ENCODE measurements around the gene CHST11. TPM values are rescaled to one million over a fixed set of nuclear protein-coding genes. Genes with fewer than 3 reads are reported as not detected.

CHST11 gene
- total and polyA plus RNA-seq, 10 of the 15 experiments (the other 5 are each of a cell fraction or from before 2014, with no cell fraction given), result 1.9 to 38.1 (median 17.2) TPM

DNA sequence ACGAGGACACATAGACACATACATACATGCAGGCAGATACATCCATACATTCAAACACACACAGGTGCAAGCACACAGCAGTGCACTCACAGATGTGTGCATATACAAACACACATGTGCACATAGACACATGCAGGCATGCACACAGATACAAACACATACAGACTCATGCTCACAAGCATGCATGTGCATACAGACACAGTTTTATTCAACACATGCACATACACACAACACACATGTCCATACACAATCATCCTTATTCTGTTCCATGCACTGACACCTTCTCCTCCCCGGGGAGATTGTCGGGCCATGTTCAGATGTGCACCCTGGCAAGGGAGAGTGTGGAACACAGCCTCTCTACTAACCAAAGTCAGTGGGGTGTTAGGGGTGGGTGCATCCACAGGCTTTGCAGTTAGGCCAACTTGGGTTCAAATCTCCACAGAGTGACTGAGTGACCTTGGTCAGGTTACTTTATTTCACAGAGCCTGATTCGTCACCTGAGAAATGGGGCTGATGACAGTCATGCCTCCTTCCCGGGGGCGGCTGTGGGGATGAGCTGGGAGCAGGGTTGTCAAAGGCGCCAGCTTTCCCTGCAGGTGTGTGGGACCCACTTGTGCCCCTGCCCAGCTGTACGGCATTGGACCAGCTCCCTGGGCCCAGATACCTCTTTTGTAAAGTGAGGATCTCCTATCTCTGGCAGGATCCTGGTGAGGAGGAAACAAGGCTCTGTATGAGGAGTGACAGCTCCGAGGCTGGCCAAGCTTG, 251.2 kb downstream of the CHST11 start:
- H3K27ac ChIP-seq (ENCODE audit: control insufficient read depth, insufficient read depth), result no peak overlapping the region
- no peak for FAIRE-seq
- intact Hi-C loops (cut with micrococcal nuclease; ENCODE audit: unreplicated experiment), result no loop called here
- H4K20me1 ChIP-seq (ENCODE audit: control insufficient read depth, insufficient read depth), result no peaks in the 10 kb centered on the region
- 86% methylated on average over 9 of the region's 9 CpGs for WGBS (ENCODE audit: insufficient coverage, insufficient replicate concordance, low lambda C conversion rate, missing lambda C conversion rate)
- in situ Hi-C loops (cut with MboI), result no loop called here
- no peak overlapping the region for H3K4me3 ChIP-seq
- ChIA-PET RAD21 (ENCODE audit: unreplicated experiment) (no interaction called here), POLR2A (no interaction called here), SMC1A (ENCODE audit: uncharacterized antibody, unreplicated experiment) (no interaction called here), CTCF (interaction anchor here (1.0 kb wide), 1 partner anchor 251 kb away, joined by 3 read pairs; the partner anchor contains the start of gene CHST11)
- H3K36me3 ChIP-seq (ENCODE audit: control insufficient read depth in 2 of 2, insufficient read depth in 2 of 2, low read length in 1 of 2), result peaks cover 5 to 7% of the 10 kb centered on the region in 2 experiments; a peak in 2 of 4 replicates
- BruUV-seq (replicated peaks), result no TSS peak
- H2AFZ ChIP-seq (ENCODE audit: control insufficient read depth, low read depth, low read length), result no peak overlapping the region
- H3K27me3 ChIP-seq (replicated peaks in 1 of 2; ENCODE audit: control insufficient read depth in 2 of 2, insufficient read depth in 2 of 2, low read length in 1 of 2), result no peaks in the 10 kb centered on the region
- H3K9me3 ChIP-seq (replicated peaks; ENCODE audit: control insufficient read depth, insufficient read depth, low read length), result no peaks in the 10 kb centered on the region
- no peak for DNase-seq (ENCODE audit: low read depth, low spot score)
- H3K4me2 ChIP-seq (ENCODE audit: control insufficient read depth, insufficient read depth), result no peak overlapping the region
- no peak for ATAC-seq
- H3K9ac ChIP-seq (ENCODE audit: control insufficient read depth, insufficient read depth, low read length), result no peak overlapping the region
- H3K79me2 ChIP-seq (ENCODE audit: control insufficient read depth, insufficient read depth, low read length), result no peaks in the 10 kb centered on the region
- no peaks in the 10 kb centered on the region for H3K4me1 ChIP-seq (ENCODE audit: control insufficient read depth, insufficient read depth, low read length)
- TF ChIP-seq RFX5 (IDR thresholded peaks at IDR 0.05; ENCODE audit: low read depth, low read length), result no peak
- TF ChIP-seq, protein P1, sequence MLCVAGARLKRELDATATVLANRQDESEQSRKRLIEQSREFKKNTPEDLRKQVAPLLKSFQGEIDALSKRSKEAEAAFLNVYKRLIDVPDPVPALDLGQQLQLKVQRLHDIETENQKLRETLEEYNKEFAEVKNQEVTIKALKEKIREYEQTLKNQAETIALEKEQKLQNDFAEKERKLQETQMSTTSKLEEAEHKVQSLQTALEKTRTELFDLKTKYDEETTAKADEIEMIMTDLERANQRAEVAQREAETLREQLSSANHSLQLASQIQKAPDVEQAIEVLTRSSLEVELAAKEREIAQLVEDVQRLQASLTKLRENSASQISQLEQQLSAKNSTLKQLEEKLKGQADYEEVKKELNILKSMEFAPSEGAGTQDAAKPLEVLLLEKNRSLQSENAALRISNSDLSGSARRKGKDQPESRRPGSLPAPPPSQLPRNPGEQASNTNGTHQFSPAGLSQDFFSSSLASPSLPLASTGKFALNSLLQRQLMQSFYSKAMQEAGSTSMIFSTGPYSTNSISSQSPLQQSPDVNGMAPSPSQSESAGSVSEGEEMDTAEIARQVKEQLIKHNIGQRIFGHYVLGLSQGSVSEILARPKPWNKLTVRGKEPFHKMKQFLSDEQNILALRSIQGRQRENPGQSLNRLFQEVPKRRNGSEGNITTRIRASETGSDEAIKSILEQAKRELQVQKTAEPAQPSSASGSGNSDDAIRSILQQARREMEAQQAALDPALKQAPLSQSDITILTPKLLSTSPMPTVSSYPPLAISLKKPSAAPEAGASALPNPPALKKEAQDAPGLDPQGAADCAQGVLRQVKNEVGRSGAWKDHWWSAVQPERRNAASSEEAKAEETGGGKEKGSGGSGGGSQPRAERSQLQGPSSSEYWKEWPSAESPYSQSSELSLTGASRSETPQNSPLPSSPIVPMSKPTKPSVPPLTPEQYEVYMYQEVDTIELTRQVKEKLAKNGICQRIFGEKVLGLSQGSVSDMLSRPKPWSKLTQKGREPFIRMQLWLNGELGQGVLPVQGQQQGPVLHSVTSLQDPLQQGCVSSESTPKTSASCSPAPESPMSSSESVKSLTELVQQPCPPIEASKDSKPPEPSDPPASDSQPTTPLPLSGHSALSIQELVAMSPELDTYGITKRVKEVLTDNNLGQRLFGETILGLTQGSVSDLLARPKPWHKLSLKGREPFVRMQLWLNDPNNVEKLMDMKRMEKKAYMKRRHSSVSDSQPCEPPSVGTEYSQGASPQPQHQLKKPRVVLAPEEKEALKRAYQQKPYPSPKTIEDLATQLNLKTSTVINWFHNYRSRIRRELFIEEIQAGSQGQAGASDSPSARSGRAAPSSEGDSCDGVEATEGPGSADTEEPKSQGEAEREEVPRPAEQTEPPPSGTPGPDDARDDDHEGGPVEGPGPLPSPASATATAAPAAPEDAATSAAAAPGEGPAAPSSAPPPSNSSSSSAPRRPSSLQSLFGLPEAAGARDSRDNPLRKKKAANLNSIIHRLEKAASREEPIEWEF (IDR thresholded peaks at IDR 0.05; ENCODE audit: insufficient replicate concordance, low read depth, low read length), result no peak
- no peak for TF ChIP-seq SIN3A (IDR thresholded peaks at IDR 0.05; ENCODE audit: low read depth, low read length)
- no peak for TF ChIP-seq TAF1 (IDR thresholded peaks at IDR 0.05; ENCODE audit: borderline replicate concordance, low read depth, low read length)
- no peak for TF ChIP-seq FOXM1 (IDR thresholded peaks at IDR 0.05; ENCODE audit: low read depth, low read length)
- TF ChIP-seq, protein P2, sequence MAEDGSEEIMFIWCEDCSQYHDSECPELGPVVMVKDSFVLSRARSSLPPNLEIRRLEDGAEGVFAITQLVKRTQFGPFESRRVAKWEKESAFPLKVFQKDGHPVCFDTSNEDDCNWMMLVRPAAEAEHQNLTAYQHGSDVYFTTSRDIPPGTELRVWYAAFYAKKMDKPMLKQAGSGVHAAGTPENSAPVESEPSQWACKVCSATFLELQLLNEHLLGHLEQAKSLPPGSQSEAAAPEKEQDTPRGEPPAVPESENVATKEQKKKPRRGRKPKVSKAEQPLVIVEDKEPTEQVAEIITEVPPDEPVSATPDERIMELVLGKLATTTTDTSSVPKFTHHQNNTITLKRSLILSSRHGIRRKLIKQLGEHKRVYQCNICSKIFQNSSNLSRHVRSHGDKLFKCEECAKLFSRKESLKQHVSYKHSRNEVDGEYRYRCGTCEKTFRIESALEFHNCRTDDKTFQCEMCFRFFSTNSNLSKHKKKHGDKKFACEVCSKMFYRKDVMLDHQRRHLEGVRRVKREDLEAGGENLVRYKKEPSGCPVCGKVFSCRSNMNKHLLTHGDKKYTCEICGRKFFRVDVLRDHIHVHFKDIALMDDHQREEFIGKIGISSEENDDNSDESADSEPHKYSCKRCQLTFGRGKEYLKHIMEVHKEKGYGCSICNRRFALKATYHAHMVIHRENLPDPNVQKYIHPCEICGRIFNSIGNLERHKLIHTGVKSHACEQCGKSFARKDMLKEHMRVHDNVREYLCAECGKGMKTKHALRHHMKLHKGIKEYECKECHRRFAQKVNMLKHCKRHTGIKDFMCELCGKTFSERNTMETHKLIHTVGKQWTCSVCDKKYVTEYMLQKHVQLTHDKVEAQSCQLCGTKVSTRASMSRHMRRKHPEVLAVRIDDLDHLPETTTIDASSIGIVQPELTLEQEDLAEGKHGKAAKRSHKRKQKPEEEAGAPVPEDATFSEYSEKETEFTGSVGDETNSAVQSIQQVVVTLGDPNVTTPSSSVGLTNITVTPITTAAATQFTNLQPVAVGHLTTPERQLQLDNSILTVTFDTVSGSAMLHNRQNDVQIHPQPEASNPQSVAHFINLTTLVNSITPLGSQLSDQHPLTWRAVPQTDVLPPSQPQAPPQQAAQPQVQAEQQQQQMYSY (CRISPR knock-in tag; IDR thresholded peaks at IDR 0.05), result no peak
- no peak for TF ChIP-seq NFYA (IDR thresholded peaks at IDR 0.05; ENCODE audit: borderline replicate concordance, low read depth, low read length)
